GM08714 (cell line): ENCODE results near the gene RIN3.

Experiments used
- H3K4me3 ChIP-seq: fragments of 200-500 bp; sonication (Bioruptor generic); 2 replicates; pipeline ENCODE4 v1.5.1; 2014; ENCODE audit warnings: mild to moderate bottlenecking, low read length, inconsistent platforms
- ZNF274 ChIP-seq: IDR thresholded peaks from 2 replicates; pipeline ENCODE4 v1.6.1; 2012; ENCODE audit warnings: mild to moderate bottlenecking, low read depth, low read length

The RIN3 gene

GRCh38 chr14:92557544-92557912, 43.9 kb downstream of the RIN3 start:
- no peak for TF ChIP-seq ZNF274
- no peak overlapping the region for H3K4me3 ChIP-seq

GRCh38 chr14:92558319-92558718, 44.7 kb downstream of the RIN3 start:
- TF ChIP-seq ZNF274: no peak
- H3K4me3 ChIP-seq: no peak overlapping the region

- TF ChIP-seq ZNF274: no peak
- no peak overlapping the region for H3K4me3 ChIP-seq
Measured at GRCh38 chr14:92559486-92559885, 45.9 kb downstream of the RIN3 start.

GRCh38 chr14:92560106-92560865, 46.7 kb downstream of the RIN3 start:
- no peak for TF ChIP-seq ZNF274
- no peak overlapping the region for H3K4me3 ChIP-seq

GRCh38 chr14:92561906-92562479, 48.4 kb downstream of the RIN3 start:
- no peak for TF ChIP-seq ZNF274
- H3K4me3 ChIP-seq: no peak overlapping the region

GRCh38 chr14:92563359-92563758, 49.8 kb downstream of the RIN3 start:
- no peak overlapping the region for H3K4me3 ChIP-seq
- TF ChIP-seq ZNF274: no peak

GRCh38 chr14:92563765-92564285, 50.2 kb downstream of the RIN3 start:
- H3K4me3 ChIP-seq: no peak overlapping the region

GRCh38 chr14:92564344-92565039, 50.9 kb downstream of the RIN3 start:
- no peak overlapping the region for H3K4me3 ChIP-seq
- no peak for TF ChIP-seq ZNF274

More at GRCh38 chr14:92563765-92564285, 50.2 kb downstream of the RIN3 start:
- TF ChIP-seq ZNF274: no peak

- TF ChIP-seq ZNF274: no peak
- H3K4me3 ChIP-seq: no peak overlapping the region
Measured at GRCh38 chr14:92565040-92565717, 51.6 kb downstream of the RIN3 start.

GRCh38 chr14:92565718-92566115, 52.1 kb downstream of the RIN3 start:
- no peak for TF ChIP-seq ZNF274
- H3K4me3 ChIP-seq: no peak overlapping the region

- no peak overlapping the region for H3K4me3 ChIP-seq
- TF ChIP-seq ZNF274: no peak
Measured at GRCh38 chr14:92567173-92567725, 53.7 kb downstream of the RIN3 start.

- no peak for TF ChIP-seq ZNF274
- peak overlapping the region; percentile 13; the same call in 1 of the 2 replicates for H3K4me3 ChIP-seq
Measured at GRCh38 chr14:92568621-92569479, 55.3 kb downstream of the RIN3 start.

GRCh38 chr14:92570674-92571262, 57.2 kb downstream of the RIN3 start:
- TF ChIP-seq ZNF274: no peak
- no peak overlapping the region for H3K4me3 ChIP-seq

GRCh38 chr14:92572050-92572449, 58.5 kb downstream of the RIN3 start:
- TF ChIP-seq ZNF274: no peak
- no peak overlapping the region for H3K4me3 ChIP-seq
